ENCODE results near the gene CLK2.
A peak's percentile ranks its signal among the peaks of the same experiment; 100 is the strongest.

The CLK2 gene

GRCh38 chr1:155272466-155273342, 600 bp downstream of the CLK2 start:
- DNase-seq (ENCODE audit: low read depth): peak; percentile 11
- H3K4me3 ChIP-seq (ENCODE audit: low read depth, low read length): peak overlapping the region; percentile 77

GRCh38 chr1:155269381-155269780, 3.9 kb downstream of the CLK2 start:
- H3K4me3 ChIP-seq (ENCODE audit: low read depth, low read length): no peak overlapping the region
- no peak for DNase-seq (ENCODE audit: low read depth)

- no peak for DNase-seq (ENCODE audit: low read depth)
- H3K4me3 ChIP-seq (ENCODE audit: low read depth, low read length): no peak overlapping the region
These were observed 4.7 kb downstream of the CLK2 start for GRCh38 chr1:155268630-155269029.

GRCh38 chr1:155267373-155267772, 5.9 kb downstream of the CLK2 start:
- H3K4me3 ChIP-seq (ENCODE audit: low read depth, low read length): no peak overlapping the region
- no peak for DNase-seq (ENCODE audit: low read depth)

- DNase-seq (ENCODE audit: low read depth): no peak
- H3K4me3 ChIP-seq (ENCODE audit: low read depth, low read length): no peak overlapping the region
These were observed 6.8 kb downstream of the CLK2 start for GRCh38 chr1:155266553-155266952.

GRCh38 chr1:155263067-155263466, 10.2 kb downstream of the CLK2 start:
- H3K4me3 ChIP-seq (ENCODE audit: low read depth, low read length): no peak overlapping the region
- DNase-seq (ENCODE audit: low read depth): no peak

GRCh38 chr1:155261852-155262673, 11.2 kb downstream of the CLK2 start, which contains the start of gene SCAMP3:
SCAMP3 (minus strand) TSS chr1:155262360; CDS start chr1:155262151, 209 bp downstream.
- peak within 1 kb of the TSS; percentile 81 for H3K4me3 ChIP-seq (ENCODE audit: low read depth, low read length)
- peak; percentile 95 for DNase-seq (ENCODE audit: low read depth)

- peak overlapping the region; percentile 81 for H3K4me3 ChIP-seq (ENCODE audit: low read depth, low read length)
- no peak for DNase-seq (ENCODE audit: low read depth)
These were observed 11.8 kb downstream of the CLK2 start for GRCh38 chr1:155261493-155261851.

GRCh38 chr1:155260276-155260675, 13.0 kb downstream of the CLK2 start:
- H3K4me3 ChIP-seq (ENCODE audit: low read depth, low read length): no peak overlapping the region
- DNase-seq (ENCODE audit: low read depth): no peak

- peak overlapping the region; percentile 81 for H3K4me3 ChIP-seq (ENCODE audit: low read depth, low read length)
These were observed 17.0 kb downstream of the CLK2 start for GRCh38 chr1:155256058-155256852.

GRCh38 chr1:155255243-155256007, 17.9 kb downstream of the CLK2 start, which contains the start of gene ENTREP3:
ENTREP3 (minus strand) TSS chr1:155255483; CDS start chr1:155254877, 606 bp downstream.
- H3K4me3 ChIP-seq (ENCODE audit: low read depth, low read length): peak within 1 kb of the TSS; percentile 81
- peak; percentile 43 for DNase-seq (ENCODE audit: low read depth)

More at GRCh38 chr1:155256058-155256852, 17.0 kb downstream of the CLK2 start:
- no peak for DNase-seq (ENCODE audit: low read depth)

- H3K4me3 ChIP-seq (ENCODE audit: low read depth, low read length): peak overlapping the region; percentile 81
- no peak for DNase-seq (ENCODE audit: low read depth)
These were observed 18.5 kb downstream of the CLK2 start for GRCh38 chr1:155254714-155255242.

GRCh38 chr1:155254228-155254713, 19.0 kb downstream of the CLK2 start:
- H3K4me3 ChIP-seq (ENCODE audit: low read depth, low read length): peak overlapping the region; percentile 81

GRCh38 chr1:155253797-155254196, 19.5 kb downstream of the CLK2 start:
- no peak for DNase-seq (ENCODE audit: low read depth)
- H3K4me3 ChIP-seq (ENCODE audit: low read depth, low read length): peak overlapping the region; percentile 81

More at GRCh38 chr1:155254228-155254713, 19.0 kb downstream of the CLK2 start:
- no peak for DNase-seq (ENCODE audit: low read depth)

- peak overlapping the region; percentile 81 for H3K4me3 ChIP-seq (ENCODE audit: low read depth, low read length)
- DNase-seq (ENCODE audit: low read depth): no peak
These were observed 20.1 kb downstream of the CLK2 start for GRCh38 chr1:155253208-155253607.

GRCh38 chr1:155251566-155251965, 21.7 kb downstream of the CLK2 start:
- H3K4me3 ChIP-seq (ENCODE audit: low read depth, low read length): no peak overlapping the region
- DNase-seq (ENCODE audit: low read depth): no peak

GRCh38 chr1:155250633-155251449, 22.5 kb downstream of the CLK2 start:
- DNase-seq (ENCODE audit: low read depth): peak; percentile 51
- no peak overlapping the region for H3K4me3 ChIP-seq (ENCODE audit: low read depth, low read length)
